CD4-positive, CD25-positive, alpha-beta regulatory T cell (primary cell): Measurements from ENCODE around the gene EXTL1. TPM values are rescaled to one million over a fixed set of nuclear protein-coding genes. Genes with fewer than 3 reads are reported as not detected.

Experiments used
- ATAC-seq, 2 donors: fragments of 150-1000 bp; cut with Tn5 transposase; one replicate each; pipeline ENCODE4 v1.10.0; 2021; ENCODE audit warnings: low read depth in 2 of 2, moderate number of reproducible peaks in 2 of 2, moderate library complexity in 1 of 2
- DNase-seq, 3 donors: peaks; one replicate each; pipeline versions ENCODE4 v3.0.0 to v3.0.0-alpha.2; 2012 to 2022; ENCODE audit warnings: mixed read lengths in 1 of 3
- H3K27ac ChIP-seq: one replicate; pipeline ENCODE4 v1.7.0; 2013; ENCODE audit warnings: mild to moderate bottlenecking, low read length; ENCODE audit not compliant: insufficient read depth, poor library complexity, severe bottlenecking
- H3K27me3 ChIP-seq: one replicate; pipeline ENCODE4 v1.7.0; 2013; ENCODE audit warnings: low read length; ENCODE audit not compliant: control insufficient read depth, insufficient read depth
- H3K36me3 ChIP-seq: one replicate; pipeline ENCODE4 v1.7.0; 2013; ENCODE audit warnings: mild to moderate bottlenecking, low read length, moderate library complexity; ENCODE audit not compliant: control insufficient read depth, insufficient read depth
- H3K4me1 ChIP-seq: 2 replicates; pipeline ENCODE4 v1.7.0; 2013; ENCODE audit warnings: mild to moderate bottlenecking, low read length; ENCODE audit not compliant: insufficient read depth, control insufficient read depth, poor library complexity, severe bottlenecking
- H3K4me3 ChIP-seq: one replicate; pipeline ENCODE4 v1.7.0; 2013; ENCODE audit warnings: low read depth, mild to moderate bottlenecking, low read length, moderate library complexity
- H3K9me3 ChIP-seq, 2 experiments: 1 replicate in 1 of 2; 2 replicates in 1 of 2; pipeline ENCODE4 v1.7.0; 2013; ENCODE audit warnings: low read length in 2 of 2, mild to moderate bottlenecking in 1 of 2, moderate library complexity in 1 of 2; ENCODE audit not compliant: control insufficient read depth in 2 of 2
- H3K27ac Mint-ChIP-seq, 3 donors: one replicate each; pipeline ENCODE4 v1.8.0; 2020 to 2022; ENCODE audit warnings: mild to moderate bottlenecking in 3 of 3, mixed read lengths in 3 of 3, moderate library complexity in 2 of 3
- H3K27me3 Mint-ChIP-seq: one replicate; pipeline ENCODE4 v1.8.0; 2022; ENCODE audit warnings: mild to moderate bottlenecking, mixed read lengths
- H3K36me3 Mint-ChIP-seq: one replicate; pipeline ENCODE4 v1.8.0; 2020; ENCODE audit warnings: mixed read lengths
- H3K4me1 Mint-ChIP-seq, 4 donors: one replicate each; pipeline ENCODE4 v1.8.0; 2020 to 2022; ENCODE audit warnings: mixed read lengths in 4 of 4, mild to moderate bottlenecking in 1 of 4
- H3K4me3 Mint-ChIP-seq, 4 donors: one replicate each; pipeline ENCODE4 v1.8.0; 2020 to 2022; ENCODE audit warnings: mild to moderate bottlenecking in 4 of 4, mixed read lengths in 4 of 4, moderate library complexity in 3 of 4
- H3K9me3 Mint-ChIP-seq, 7 donors: one replicate each; pipeline ENCODE4 v1.8.0; 2020 to 2022; ENCODE audit warnings: mixed read lengths in 7 of 7, mild to moderate bottlenecking in 3 of 7, moderate library complexity in 2 of 7
- polyA plus RNA-seq, 4 donors: library from polyadenylated mRNA; unstranded; fragments of 300-500 nt; fragmentation: Illumina TruSeq; gene quantifications; one replicate each; pipeline ENCODE4 v1.2.3, GENCODE V29; 2021
- total RNA-seq: library from RNA; stranded (reverse); gene quantifications from one replicate; pipeline ENCODE4 v1.2.3, GENCODE V29; 2022

EXTL1 gene
- total and polyA plus RNA-seq, 5 donors from 2014 or later: 0.22 TPM; not detected in 4

DNA sequence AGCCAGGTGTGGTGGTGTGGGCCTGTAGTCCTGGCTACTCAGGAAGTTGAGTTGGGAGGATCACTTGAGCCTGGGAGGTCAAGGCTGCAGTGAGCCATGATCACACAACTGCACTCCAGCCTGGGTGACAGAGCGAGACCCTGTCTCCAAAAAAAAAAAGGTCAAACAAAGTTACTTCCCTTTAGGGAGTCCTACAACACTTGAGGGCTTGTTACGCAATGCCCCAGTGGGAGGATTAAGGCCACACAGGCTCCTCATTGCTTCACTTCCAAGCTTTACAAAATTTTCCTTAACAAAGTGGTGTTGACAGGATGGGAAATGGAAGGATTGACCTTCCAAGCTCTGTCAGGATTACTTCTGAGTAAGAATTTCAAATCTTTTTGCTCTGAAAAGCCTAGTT lies 6.2 kb upstream of the EXTL1 start:
- Histone ChIP-seq H3K36me3 (no peaks in the 10 kb centered on the region), H3K27me3 (no peaks in the 10 kb centered on the region), H3K9me3 (no peaks in the 10 kb centered on the region), H3K27ac (no peak overlapping the region), H3K4me3 (no peak overlapping the region), H3K4me1 (no peaks in the 10 kb centered on the region)
- Mint-ChIP-seq H3K4me3 (no peak overlapping the region), H3K27me3 (peaks cover 13% of the 10 kb centered on the region), H3K9me3 (no peaks in the 10 kb centered on the region), H3K27ac (no peak overlapping the region), H3K4me1 (peaks cover 0 to 5% (median 1%) of the 10 kb centered on the region in 4 donors), H3K36me3 (no peaks in the 10 kb centered on the region)
- ATAC-seq: no peak
- DNase-seq: no peak

DNA sequence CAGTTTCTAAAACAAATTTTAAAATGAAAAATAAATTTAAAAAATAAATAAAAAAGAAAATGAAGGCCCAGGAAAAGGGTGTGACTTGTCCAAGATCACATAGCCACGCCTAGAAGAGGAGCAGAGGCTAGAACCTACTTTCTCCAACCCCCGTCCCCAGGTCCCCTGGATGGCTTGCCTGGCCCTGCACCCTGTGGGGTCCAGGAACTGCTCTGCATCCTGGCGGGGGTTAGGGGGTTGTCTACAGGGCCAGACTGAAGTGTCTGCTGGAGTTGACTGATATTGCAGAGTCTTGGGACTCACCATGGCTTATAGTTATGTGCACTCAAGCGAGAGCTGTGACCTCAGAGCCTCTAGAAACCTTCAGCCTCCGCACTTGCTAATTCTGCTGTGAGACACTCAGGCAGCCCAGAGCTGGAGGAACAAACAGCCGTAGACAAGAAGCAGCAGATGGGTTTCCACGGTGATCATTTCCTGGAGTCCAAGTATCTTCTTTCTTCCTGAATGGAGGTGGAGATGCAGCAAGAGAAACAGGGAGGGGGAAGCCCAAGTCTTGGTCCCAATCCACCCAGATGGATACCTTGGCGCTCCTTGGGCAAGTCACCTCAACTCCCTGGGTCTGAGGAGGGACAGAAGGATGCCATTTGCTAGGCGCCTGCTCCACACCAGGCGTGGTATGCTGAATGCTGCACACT lies 5.2 kb upstream of the EXTL1 start:
- Histone ChIP-seq H3K36me3 (no peaks in the 10 kb centered on the region), H3K27ac (no peak overlapping the region), H3K9me3 (no peaks in the 10 kb centered on the region), H3K4me3 (no peak overlapping the region), H3K27me3 (no peaks in the 10 kb centered on the region), H3K4me1 (no peaks in the 10 kb centered on the region)
- ATAC-seq: no peak
- DNase-seq: no peak
- Mint-ChIP-seq H3K36me3 (no peaks in the 10 kb centered on the region), H3K27ac (peak overlapping the region in 2 of 3 donors; percentile 39 to 68), H3K4me1 (peaks cover 0 to 5% (median 1%) of the 10 kb centered on the region in 4 donors), H3K27me3 (peaks cover 13% of the 10 kb centered on the region), H3K4me3 (no peak overlapping the region), H3K9me3 (no peaks in the 10 kb centered on the region)

DNA sequence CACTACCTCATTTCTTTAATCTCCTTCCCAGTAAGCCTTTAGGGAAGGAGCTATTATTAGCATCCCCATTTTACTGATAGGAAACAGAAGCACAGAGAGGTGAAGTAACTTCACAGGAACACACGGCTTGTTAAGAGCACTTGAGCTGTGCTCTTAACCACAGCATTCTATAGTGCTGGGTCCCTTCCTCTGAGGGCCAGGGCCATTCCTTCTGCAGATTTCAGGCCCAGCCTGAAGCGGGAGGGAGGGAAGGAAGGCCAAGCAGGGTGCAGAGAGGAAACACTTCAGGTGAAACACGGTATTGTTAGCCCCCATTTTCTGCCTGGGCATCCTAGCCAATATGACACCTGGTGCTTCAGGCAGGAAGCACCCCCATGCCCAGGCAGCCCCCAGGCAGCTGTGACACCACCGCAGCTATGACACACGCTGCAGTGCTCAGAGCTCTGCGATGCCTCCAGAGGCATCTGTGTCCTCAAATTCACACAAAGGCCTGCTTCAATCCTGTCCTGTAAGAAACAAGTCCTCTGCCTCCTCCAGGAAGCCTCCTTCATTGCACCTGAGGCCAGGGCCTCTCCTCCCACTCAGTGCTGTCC lies 4.5 kb upstream of the EXTL1 start:
- Mint-ChIP-seq H3K27ac (peak overlapping the region; percentile 39 to 79 (median 68)), H3K9me3 (no peaks in the 10 kb centered on the region), H3K4me3 (no peak overlapping the region), H3K36me3 (no peaks in the 10 kb centered on the region), H3K27me3 (peaks cover 13% of the 10 kb centered on the region), H3K4me1 (peaks cover 0 to 5% (median 1%) of the 10 kb centered on the region in 4 donors)
- H3K27me3 ChIP-seq: no peaks in the 10 kb centered on the region
- no peaks in the 10 kb centered on the region for H3K4me1 ChIP-seq
- no peak overlapping the region for H3K4me3 ChIP-seq
- ATAC-seq (peak in 1 of 2 donors; percentile 58), DNase-seq (no peak)
- H3K27ac ChIP-seq: no peak overlapping the region
- H3K9me3 ChIP-seq: no peaks in the 10 kb centered on the region
- H3K36me3 ChIP-seq: no peaks in the 10 kb centered on the region

- Mint-ChIP-seq H3K9me3 (no peaks in the 10 kb centered on the region), H3K27ac (no peak overlapping the region)
Measured at GRCh38 chr1:26017606-26018005, 4.0 kb upstream of the EXTL1 start.

DNA sequence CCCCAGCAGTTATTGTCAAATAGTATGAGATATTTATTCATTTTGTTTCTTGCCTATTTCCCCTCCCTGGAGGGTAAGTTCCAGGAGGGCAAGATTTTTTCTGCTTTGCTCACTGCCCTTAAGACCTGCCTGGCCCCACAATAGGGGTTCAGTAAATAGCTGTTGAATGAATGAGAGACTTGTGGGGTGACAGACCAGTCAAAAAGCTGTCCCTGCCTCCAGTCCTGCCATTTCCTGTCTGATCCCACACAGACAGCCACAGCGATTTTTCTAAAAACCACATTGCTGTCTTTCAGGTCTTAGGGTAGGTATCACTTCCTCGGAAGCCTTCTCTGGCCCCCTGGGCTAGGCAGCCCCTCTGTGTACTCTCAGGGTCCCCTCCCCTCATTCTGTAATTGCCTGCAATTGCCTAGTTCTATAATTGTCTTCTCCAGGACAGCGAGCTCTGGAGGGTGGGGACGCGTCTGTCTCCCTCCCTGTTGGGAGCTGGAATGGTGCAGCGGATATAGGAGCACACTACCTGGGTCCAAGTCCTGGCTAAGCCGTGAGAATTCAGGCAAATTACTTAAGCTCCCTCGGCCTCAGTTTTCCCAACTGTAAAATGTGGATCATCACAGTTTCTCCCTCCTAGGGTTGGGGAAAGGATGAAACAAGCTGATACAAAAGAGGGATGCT lies 1.8 kb upstream of the EXTL1 start:
- Mint-ChIP-seq H3K27me3 (peaks cover 8% of the 10 kb centered on the region), H3K4me3 (no peak overlapping the region), H3K27ac (peak overlapping the region in 2 of 3 donors; percentile 49 to 54), H3K4me1 (peaks cover 0 to 5% (median 1%) of the 10 kb centered on the region in 4 donors), H3K36me3 (no peaks in the 10 kb centered on the region), H3K9me3 (no peaks in the 10 kb centered on the region)
- H3K36me3 ChIP-seq: no peaks in the 10 kb centered on the region
- no peak overlapping the region for H3K27ac ChIP-seq
- H3K4me3 ChIP-seq: no peak overlapping the region
- H3K4me1 ChIP-seq: no peaks in the 10 kb centered on the region
- H3K27me3 ChIP-seq: no peaks in the 10 kb centered on the region
- no peaks in the 10 kb centered on the region for H3K9me3 ChIP-seq
- DNase-seq (no peak), ATAC-seq (no peak)

More at GRCh38 chr1:26017606-26018005, 4.0 kb upstream of the EXTL1 start:
- H3K9me3 ChIP-seq: no peaks in the 10 kb centered on the region
- peaks cover 0 to 5% (median 1%) of the 10 kb centered on the region in 4 donors for H3K4me1 Mint-ChIP-seq
- H3K27me3 Mint-ChIP-seq: peaks cover 8% of the 10 kb centered on the region
- ATAC-seq (no peak), DNase-seq (no peak)
- no peaks in the 10 kb centered on the region for H3K4me1 ChIP-seq
- H3K27ac ChIP-seq: no peak overlapping the region
- H3K4me3 Mint-ChIP-seq: no peak overlapping the region
- no peaks in the 10 kb centered on the region for H3K27me3 ChIP-seq
- H3K4me3 ChIP-seq: no peak overlapping the region
- H3K36me3 Mint-ChIP-seq: no peaks in the 10 kb centered on the region
- H3K36me3 ChIP-seq: no peaks in the 10 kb centered on the region

- ATAC-seq (no peak), DNase-seq (no peak)
- Histone ChIP-seq H3K27me3 (no peaks in the 10 kb centered on the region), H3K9me3 (no peaks in the 10 kb centered on the region), H3K27ac (no peak overlapping the region), H3K36me3 (no peaks in the 10 kb centered on the region), H3K4me1 (no peaks in the 10 kb centered on the region), H3K4me3 (no peak overlapping the region)
- Mint-ChIP-seq H3K27ac (no peak overlapping the region), H3K4me3 (no peak overlapping the region), H3K4me1 (peaks cover 0 to 5% (median 1%) of the 10 kb centered on the region in 4 donors), H3K36me3 (no peaks in the 10 kb centered on the region), H3K27me3 (peaks cover 8% of the 10 kb centered on the region), H3K9me3 (no peaks in the 10 kb centered on the region)
Measured at GRCh38 chr1:26020330-26020768, 1.2 kb upstream of the EXTL1 start.

GRCh38 chr1:26020941-26021646 lies 481 bp upstream of the EXTL1 start:
- Mint-ChIP-seq H3K27ac (no peak overlapping the region), H3K4me1 (peaks cover 0 to 5% (median 1%) of the 10 kb centered on the region in 4 donors), H3K9me3 (no peaks in the 10 kb centered on the region), H3K27me3 (peaks cover 8% of the 10 kb centered on the region), H3K36me3 (no peaks in the 10 kb centered on the region), H3K4me3 (no peak overlapping the region)
- Histone ChIP-seq H3K27ac (no peak overlapping the region), H3K36me3 (no peaks in the 10 kb centered on the region), H3K4me3 (no peak overlapping the region), H3K27me3 (no peaks in the 10 kb centered on the region), H3K9me3 (no peaks in the 10 kb centered on the region), H3K4me1 (no peaks in the 10 kb centered on the region)
- DNase-seq: no peak
- ATAC-seq: no peak
